HG03135 (cell line): ENCODE data around the gene TYRP1.

Experiments used
- ATAC-seq: cut with Tn5 transposase; IDR thresholded peaks from one replicate; pipeline ENCODE4 v1.9.1; 2021; ENCODE audit warnings: mild to moderate bottlenecking, moderate library complexity; ENCODE audit not compliant: unreplicated experiment

The TYRP1 gene

DNA sequence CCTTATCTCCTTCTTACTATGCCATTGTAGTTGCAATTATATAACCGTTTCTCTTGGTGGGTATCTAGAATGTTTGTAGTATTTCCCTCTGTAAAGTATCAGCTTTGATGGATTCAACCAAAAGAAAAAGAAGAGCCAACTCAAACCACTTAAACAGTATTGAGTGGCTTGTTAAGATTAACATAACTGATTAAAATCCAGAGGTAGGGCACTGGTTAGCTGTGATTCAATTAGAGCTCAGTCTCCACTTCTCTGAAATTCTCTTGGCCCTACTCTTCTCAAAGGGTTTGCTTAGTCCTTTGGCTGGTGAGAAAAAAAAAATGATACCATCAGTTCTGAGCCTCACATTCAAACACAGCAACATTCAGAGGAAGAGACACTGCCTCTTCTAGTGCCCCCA lies 37.0 kb downstream of the TYRP1 start:
- no peak for ATAC-seq

DNA sequence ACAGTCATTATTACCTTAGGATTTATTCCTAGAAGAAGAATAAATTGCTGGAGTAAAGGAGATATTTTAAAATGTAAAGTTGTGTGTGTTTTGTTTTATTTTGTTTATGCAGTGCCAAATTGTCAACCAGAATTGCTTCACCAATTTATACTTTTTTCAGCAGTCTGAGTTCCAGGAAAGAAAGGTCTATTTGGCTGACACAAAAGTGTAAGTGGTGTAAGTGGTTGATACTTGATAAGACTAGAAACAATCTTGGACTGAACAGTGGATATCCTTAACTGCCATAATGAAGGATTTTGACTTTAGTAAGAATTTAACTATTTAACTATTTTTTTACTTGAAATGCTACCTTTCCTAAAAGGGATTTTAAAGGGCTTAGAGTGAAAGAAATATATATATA lies 37.7 kb downstream of the TYRP1 start:
- ATAC-seq = no peak

DNA sequence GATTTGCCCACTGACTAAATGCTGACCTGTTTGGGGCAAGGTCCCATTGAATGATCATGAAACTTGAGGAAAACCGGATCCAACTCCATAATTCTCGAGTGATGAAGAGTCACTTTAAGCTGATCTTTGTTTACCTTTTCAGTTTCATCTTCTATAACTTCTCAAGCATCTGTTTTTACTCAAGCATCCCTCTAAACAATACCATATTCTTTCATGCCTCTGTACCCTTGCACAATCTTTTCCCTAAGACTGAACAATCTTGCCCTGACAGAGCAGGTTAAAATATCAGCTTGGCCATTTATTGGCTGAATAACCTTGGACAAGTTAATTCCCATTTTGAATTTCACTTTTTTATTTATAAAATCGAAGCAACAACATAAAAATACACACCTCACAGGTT lies 39.8 kb downstream of the TYRP1 start:
- no peak for ATAC-seq

DNA sequence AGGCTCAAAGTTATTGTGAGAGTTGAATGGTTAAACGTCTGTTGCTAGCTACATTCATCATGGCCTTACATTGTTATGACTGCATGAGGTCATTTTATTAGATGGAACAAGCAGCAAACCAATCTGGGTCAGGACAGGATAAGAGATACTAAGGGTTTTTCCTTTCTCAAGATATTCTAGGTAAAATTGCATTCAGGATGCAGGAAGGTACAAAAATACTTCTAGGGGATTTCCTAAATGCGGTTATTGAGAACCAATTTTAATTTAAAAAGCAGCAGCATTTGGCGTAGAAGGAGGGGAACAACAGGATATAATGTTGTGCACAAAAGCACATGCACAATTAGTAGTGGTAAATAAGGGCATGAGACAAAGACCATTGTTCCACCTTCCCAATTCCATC lies 42.5 kb downstream of the TYRP1 start:
- no peak for ATAC-seq

DNA sequence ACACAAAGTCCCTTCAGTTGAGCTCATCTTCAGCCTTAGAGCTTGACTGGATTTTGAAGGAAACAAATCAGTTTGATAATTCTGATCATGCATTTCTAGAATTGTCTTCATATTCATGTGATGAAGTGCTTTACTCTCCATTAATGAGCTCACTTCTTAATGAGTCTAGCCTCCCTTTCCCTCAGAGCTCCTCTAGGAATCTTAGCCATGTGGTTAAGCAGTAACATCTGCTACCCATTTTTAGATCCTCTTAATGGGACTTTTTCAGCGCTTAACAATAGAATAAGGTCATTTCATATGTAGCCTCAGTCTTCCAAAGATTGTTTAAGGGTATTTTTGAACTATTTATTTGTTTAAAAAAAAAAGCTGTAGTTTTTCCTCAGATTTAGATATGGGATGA lies 44.7 kb downstream of the TYRP1 start:
- no peak for ATAC-seq

DNA sequence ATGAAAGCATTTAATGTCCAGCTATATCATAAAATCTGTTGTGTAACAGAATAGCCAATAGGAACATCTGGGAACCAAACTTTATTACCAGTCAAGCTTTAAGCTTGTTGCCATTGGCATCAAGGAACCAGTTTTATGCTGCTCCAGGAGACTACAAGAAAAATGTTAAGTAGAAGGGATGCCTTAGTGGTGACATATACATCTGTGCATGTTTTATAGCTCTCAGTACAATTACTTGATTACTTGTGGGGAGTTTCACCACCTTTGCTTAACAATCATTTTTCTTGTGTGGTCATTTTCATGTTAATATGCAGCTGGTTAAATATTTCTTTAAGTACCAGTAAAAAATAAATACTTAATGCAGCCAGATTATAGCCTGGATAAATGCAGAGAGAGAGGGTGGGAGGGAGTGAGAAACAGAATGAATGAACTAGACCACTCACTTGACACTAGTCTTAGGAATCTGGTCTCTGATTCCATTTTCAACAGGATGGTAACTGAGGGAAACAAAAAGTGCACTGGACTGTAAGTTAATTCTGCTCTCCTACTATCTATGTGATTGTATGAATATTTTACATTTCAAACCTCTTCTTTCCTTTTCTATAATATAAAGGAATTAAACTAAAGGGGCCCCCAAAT lies 45.9 kb downstream of the TYRP1 start:
- no peak for ATAC-seq

DNA sequence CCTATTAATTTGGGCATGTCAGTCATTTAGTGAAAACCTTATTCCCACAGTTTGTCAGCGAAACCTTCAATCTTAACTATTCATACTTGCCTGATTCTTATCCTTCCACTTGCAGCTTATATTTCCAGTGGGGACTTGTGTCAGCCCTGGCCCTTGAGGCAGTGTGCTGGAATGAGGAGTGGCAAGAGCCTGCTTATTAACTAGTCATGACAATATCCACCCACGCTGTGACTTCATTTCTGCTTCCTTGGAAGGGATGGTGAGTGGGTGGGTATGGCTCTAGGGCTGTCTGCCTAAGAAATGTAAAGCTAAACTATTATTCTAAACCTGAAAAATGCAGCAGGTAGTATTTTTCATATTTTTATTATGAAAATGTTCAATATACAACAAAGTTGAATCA lies 47.7 kb downstream of the TYRP1 start:
- no peak for ATAC-seq

DNA sequence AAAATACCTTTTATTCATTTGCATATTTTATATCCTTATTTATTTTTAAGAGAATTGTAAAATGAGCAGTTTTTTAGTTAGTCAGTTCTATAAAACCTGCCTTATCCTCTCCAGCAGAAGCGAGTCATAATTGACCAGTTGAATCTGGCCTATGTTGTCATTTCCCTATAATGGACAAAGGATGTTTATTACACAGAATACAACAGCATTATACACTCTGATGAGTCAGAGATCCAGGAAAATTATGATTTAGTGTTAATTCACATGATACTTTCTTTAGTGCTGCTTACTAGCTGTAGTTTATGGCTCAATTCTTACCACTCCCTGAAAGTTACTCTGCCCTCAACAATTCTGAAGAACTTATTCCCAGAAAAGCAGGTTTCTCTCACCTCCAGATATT lies 54.8 kb downstream of the TYRP1 start:
- ATAC-seq = no peak

DNA sequence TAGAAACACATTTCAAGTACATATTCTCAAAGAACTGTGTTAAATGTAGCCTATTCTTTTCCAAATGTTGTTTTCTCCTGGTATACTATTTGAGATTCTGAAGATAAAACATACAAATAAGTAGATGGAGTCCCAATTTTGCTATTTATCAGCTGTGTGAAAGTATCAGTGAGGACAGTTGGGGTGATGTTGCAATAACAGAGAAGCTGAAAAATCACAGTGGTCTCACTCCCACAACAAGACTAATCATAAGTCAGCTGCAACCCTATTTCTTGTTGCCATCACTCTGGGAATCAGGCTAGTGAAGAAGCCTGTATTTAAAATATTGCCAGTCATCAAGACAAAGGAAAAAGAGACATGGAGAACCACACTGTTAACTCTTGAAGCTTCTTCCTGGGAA lies 55.8 kb downstream of the TYRP1 start:
- ATAC-seq = no peak

DNA sequence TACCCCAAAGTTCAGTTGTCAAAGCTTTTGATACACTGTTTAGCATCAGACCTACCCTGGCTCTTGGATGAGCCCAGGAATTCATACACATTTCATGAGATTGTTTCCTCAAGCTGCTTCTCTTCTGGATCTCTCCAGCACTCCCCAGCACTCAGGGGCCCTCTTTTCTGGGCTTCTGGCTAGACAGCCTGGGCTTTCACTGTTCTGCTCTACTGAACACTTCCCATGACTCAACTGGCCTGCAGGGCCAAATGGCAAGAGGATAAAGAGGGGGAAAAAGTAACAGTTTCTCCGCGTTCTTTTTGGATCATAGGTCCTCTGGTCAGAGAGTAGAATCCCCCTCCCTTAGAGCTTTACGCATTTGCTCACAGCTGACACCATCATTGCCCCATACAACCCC lies 60.7 kb downstream of the TYRP1 start:
- ATAC-seq = no peak

DNA sequence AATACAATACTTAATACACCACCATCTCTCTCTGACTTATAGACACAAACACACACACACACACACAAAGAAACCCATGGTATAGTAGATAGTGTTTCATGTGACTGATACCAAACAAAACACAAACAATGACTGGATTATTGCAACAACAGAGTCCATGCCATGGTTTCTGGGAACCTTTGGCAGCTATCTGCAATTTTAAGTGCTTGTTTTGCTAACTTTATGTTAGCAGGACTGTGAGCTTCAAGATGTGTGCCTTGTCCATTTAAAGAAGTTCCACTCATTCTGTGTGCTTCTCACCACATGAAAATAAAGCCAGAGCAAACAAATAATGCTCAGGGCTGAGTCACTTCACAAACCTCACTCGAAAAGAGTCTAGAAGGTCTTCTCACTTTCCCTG lies 66.6 kb downstream of the TYRP1 start:
- ATAC-seq = no peak
